SK-N-SH treated with all-trans-retinoic acid at 6 μM for 48 hours (cell line): ENCODE measurements around the gene CHTF18.

Experiments
- ATAC-seq: fragments of 200-7000 bp; cut with Tn5 transposase; 3 replicates; pipeline ENCODE4 v1.9.1; 2020; ENCODE audit warnings: mild to moderate bottlenecking, moderate library complexity
- ARNTL ChIP-seq: fragments of 450-650 bp; formaldehyde crosslinking; IDR thresholded peaks from 2 replicates; pipeline ENCODE4 v1.5.0; 2020; ENCODE audit warnings: low read depth, mild to moderate bottlenecking, moderate library complexity, borderline replicate concordance
- BACH2 ChIP-seq: fragments of 250-450 bp; sonication (Bioruptor Pico); IDR thresholded peaks from 2 replicates; pipeline ENCODE4 v1.9.0; 2021; ENCODE audit warnings: mild to moderate bottlenecking, borderline replicate concordance
- CSDC2 ChIP-seq: fragments of 250-450 bp; sonication (Bioruptor Pico); IDR thresholded peaks from 2 replicates; pipeline ENCODE4 v1.5.0; 2020; ENCODE audit warnings: mild to moderate bottlenecking, moderate library complexity
- GLIS3 ChIP-seq: fragments of 250-450 bp; sonication (Bioruptor Pico); IDR thresholded peaks from 2 replicates; pipeline ENCODE4 v1.5.0; 2020; ENCODE audit warnings: mild to moderate bottlenecking, moderate library complexity
- ISL1 ChIP-seq: fragments of 250-450 bp; sonication (Bioruptor Pico); IDR thresholded peaks from 2 replicates; pipeline ENCODE4 v2.1.2; 2022; ENCODE audit warnings: mild to moderate bottlenecking, moderate library complexity
- OSR1 ChIP-seq: fragments of 250-450 bp; sonication (Bioruptor Pico); IDR thresholded peaks from 2 replicates; pipeline ENCODE4 v1.8.0; 2022; ENCODE audit warnings: moderate library complexity, mild to moderate bottlenecking, inconsistent platforms
- RARB ChIP-seq: fragments of 250-450 bp; sonication (Bioruptor Pico); IDR thresholded peaks from 2 replicates; pipeline ENCODE4 v1.8.0; 2021; ENCODE audit warnings: mild to moderate bottlenecking, moderate library complexity
- TCF4 ChIP-seq: fragments of 250-450 bp; sonication (Bioruptor Pico); IDR thresholded peaks from 2 replicates; pipeline ENCODE4 v1.8.0; 2021; ENCODE audit warnings: mild to moderate bottlenecking, moderate library complexity, borderline replicate concordance
- TOX ChIP-seq: fragments of 250-450 bp; sonication (Bioruptor Pico); IDR thresholded peaks from 2 replicates; pipeline ENCODE4 v1.8.0; 2021; ENCODE audit warnings: mild to moderate bottlenecking, moderate library complexity, borderline replicate concordance
- ZFP30 ChIP-seq: fragments of 450-650 bp; formaldehyde crosslinking; IDR thresholded peaks from 2 replicates; pipeline ENCODE4 v1.5.0; 2022; ENCODE audit warnings: mild to moderate bottlenecking, moderate library complexity
- ZNF565 ChIP-seq: fragments of 450-650 bp; formaldehyde crosslinking; conservative IDR thresholded peaks from 2 replicates; pipeline ENCODE4 v1.5.0; 2020; ENCODE audit warnings: low read depth, mild to moderate bottlenecking, moderate library complexity
- ZNF70 ChIP-seq: fragments of 450-650 bp; formaldehyde crosslinking; IDR thresholded peaks from 2 replicates; pipeline ENCODE4 v1.5.0; 2020; ENCODE audit warnings: mild to moderate bottlenecking, moderate library complexity
- ZNF8 ChIP-seq: fragments of 450-650 bp; formaldehyde crosslinking; IDR thresholded peaks from 2 replicates; pipeline ENCODE4 v1.5.0; 2020; ENCODE audit warnings: mild to moderate bottlenecking, moderate library complexity
- TF ChIP-seq, protein P1 (sequence below): fragments of 250-450 bp; sonication (Bioruptor Pico); IDR thresholded peaks from 2 replicates; pipeline ENCODE4 v1.8.0; 2021; ENCODE audit warnings: low read depth, mild to moderate bottlenecking, moderate library complexity, borderline replicate concordance
- TF ChIP-seq, protein P2 (sequence below): fragments of 250-450 bp; sonication (Bioruptor Pico); IDR thresholded peaks from 2 replicates; pipeline ENCODE4 v1.8.0; 2020; ENCODE audit warnings: mild to moderate bottlenecking, moderate library complexity, borderline replicate concordance
- TF ChIP-seq, protein P3 (sequence below): fragments of 250-450 bp; sonication (Bioruptor Pico); IDR thresholded peaks from 2 replicates; pipeline ENCODE4 v1.5.0; 2020; ENCODE audit warnings: mild to moderate bottlenecking, moderate library complexity
- TF ChIP-seq, protein P4 (sequence below): fragments of 250-450 bp; sonication (Bioruptor Pico); IDR thresholded peaks from 2 replicates; pipeline ENCODE4 v1.5.1; 2020; ENCODE audit warnings: low read depth, mild to moderate bottlenecking, moderate library complexity

The CHTF18 gene

DNA sequence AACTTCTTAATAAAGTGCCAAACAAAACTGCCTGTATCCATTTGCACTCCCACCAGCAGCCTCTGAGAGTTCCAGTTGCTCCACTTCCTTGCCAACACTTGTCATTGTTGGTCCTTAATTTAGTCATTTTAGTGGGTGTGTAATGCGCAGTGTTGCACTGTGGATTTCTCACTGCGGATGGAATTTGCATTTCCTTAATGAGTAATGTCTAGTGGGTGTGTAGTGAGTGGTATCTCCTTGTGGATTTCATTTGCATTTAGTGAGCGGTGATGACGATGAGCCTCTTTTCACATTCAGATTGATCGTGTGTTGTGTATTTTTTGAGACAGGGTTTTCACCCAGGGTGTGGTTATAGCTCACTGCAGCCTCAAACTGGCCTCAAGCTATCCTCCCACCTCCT lies 32.0 kb upstream of the CHTF18 start (continued):
- TF ChIP-seq, protein P1, sequence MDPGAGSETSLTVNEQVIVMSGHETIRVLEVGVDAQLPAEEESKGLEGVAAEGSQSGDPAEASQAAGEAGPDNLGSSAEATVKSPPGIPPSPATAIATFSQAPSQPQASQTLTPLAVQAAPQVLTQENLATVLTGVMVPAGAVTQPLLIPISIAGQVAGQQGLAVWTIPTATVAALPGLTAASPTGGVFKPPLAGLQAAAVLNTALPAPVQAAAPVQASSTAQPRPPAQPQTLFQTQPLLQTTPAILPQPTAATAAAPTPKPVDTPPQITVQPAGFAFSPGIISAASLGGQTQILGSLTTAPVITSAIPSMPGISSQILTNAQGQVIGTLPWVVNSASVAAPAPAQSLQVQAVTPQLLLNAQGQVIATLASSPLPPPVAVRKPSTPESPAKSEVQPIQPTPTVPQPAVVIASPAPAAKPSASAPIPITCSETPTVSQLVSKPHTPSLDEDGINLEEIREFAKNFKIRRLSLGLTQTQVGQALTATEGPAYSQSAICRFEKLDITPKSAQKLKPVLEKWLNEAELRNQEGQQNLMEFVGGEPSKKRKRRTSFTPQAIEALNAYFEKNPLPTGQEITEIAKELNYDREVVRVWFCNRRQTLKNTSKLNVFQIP (CRISPR knock-in tag) = no peak

DNA sequence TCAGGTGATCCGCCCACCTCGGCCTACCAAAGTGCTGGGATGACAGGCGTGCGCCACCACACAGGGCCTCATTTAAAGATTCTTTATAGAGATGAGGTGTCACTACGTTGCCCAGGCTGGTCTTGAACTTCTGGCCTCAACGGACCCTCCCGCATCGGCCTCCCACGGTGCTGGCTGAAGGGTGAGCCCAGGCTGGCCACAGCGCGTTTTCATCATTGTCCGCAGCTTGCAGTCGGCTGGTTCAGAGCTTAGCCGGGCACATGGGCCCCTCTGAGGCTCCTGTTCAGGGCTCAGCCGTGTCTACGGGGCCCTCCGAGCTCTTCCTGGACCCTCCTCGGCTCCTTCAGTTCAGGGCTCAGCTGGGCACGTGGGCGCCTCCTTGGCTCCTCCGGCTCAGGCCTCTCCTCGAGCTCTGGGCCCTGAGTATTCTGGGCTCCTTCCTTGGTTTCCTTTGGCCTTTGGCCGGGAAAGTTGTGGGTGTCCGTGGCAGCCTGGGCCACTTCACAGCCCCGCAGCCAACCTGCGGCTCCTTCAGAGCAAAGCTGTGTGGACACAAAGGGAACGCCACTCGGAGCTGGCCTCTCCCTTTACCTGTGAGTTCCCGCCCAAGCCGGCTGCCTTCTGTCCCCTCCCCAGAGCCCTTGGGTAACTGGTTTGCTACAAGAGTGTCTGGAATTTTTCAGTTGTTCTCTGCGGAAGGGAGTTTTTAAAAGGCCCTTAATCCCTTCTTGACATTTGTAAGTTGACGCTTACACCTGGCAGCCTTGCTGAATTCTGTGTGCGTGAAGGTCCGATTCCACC lies 29.1 kb upstream of the CHTF18 start:
- TF ChIP-seq TOX (CRISPR knock-in tag) (no peak), TCF4 (CRISPR knock-in tag) (no peak), GLIS3 (CRISPR knock-in tag) (no peak), ZNF70 (CRISPR knock-in tag) (no peak), ZNF565 (no peak), BACH2 (no peak)
- TF ChIP-seq, protein P2, sequence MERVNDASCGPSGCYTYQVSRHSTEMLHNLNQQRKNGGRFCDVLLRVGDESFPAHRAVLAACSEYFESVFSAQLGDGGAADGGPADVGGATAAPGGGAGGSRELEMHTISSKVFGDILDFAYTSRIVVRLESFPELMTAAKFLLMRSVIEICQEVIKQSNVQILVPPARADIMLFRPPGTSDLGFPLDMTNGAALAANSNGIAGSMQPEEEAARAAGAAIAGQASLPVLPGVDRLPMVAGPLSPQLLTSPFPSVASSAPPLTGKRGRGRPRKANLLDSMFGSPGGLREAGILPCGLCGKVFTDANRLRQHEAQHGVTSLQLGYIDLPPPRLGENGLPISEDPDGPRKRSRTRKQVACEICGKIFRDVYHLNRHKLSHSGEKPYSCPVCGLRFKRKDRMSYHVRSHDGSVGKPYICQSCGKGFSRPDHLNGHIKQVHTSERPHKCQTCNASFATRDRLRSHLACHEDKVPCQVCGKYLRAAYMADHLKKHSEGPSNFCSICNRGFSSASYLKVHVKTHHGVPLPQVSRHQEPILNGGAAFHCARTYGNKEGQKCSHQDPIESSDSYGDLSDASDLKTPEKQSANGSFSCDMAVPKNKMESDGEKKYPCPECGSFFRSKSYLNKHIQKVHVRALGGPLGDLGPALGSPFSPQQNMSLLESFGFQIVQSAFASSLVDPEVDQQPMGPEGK = no peak
- TF ChIP-seq, protein P3, sequence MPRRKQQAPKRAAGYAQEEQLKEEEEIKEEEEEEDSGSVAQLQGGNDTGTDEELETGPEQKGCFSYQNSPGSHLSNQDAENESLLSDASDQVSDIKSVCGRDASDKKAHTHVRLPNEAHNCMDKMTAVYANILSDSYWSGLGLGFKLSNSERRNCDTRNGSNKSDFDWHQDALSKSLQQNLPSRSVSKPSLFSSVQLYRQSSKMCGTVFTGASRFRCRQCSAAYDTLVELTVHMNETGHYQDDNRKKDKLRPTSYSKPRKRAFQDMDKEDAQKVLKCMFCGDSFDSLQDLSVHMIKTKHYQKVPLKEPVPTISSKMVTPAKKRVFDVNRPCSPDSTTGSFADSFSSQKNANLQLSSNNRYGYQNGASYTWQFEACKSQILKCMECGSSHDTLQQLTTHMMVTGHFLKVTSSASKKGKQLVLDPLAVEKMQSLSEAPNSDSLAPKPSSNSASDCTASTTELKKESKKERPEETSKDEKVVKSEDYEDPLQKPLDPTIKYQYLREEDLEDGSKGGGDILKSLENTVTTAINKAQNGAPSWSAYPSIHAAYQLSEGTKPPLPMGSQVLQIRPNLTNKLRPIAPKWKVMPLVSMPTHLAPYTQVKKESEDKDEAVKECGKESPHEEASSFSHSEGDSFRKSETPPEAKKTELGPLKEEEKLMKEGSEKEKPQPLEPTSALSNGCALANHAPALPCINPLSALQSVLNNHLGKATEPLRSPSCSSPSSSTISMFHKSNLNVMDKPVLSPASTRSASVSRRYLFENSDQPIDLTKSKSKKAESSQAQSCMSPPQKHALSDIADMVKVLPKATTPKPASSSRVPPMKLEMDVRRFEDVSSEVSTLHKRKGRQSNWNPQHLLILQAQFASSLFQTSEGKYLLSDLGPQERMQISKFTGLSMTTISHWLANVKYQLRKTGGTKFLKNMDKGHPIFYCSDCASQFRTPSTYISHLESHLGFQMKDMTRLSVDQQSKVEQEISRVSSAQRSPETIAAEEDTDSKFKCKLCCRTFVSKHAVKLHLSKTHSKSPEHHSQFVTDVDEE (CRISPR knock-in tag) = no peak
- TF ChIP-seq, protein P1 (CRISPR knock-in tag) = no peak
- no peak for ATAC-seq

DNA sequence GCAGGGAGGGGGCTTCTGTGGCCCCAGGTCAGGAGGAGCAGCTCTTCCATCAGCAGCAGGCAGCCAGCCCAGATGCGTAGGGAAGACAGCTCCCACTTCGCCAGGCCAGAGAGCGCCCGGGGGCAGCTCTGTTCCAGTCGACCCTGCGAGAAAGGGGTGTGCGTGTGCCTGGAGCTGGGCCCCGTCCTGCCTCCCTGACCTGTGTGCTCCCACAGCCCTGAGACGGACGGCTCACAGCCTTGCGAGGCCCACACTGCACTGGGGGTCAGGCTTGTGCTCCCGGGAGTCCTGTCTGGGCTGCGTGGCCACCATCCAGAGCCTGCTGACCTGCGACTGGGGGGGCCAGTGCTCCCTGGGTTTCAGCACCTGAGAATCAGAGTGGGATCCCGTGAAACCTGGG lies 28.4 kb upstream of the CHTF18 start:
- no peak for TF ChIP-seq GLIS3 (CRISPR knock-in tag)
- no peak for TF ChIP-seq OSR1 (CRISPR knock-in tag)
- TF ChIP-seq ARNTL (CRISPR knock-in tag) = no peak
- no peak for TF ChIP-seq ZFP30 (CRISPR knock-in tag)
- TF ChIP-seq, protein P4, sequence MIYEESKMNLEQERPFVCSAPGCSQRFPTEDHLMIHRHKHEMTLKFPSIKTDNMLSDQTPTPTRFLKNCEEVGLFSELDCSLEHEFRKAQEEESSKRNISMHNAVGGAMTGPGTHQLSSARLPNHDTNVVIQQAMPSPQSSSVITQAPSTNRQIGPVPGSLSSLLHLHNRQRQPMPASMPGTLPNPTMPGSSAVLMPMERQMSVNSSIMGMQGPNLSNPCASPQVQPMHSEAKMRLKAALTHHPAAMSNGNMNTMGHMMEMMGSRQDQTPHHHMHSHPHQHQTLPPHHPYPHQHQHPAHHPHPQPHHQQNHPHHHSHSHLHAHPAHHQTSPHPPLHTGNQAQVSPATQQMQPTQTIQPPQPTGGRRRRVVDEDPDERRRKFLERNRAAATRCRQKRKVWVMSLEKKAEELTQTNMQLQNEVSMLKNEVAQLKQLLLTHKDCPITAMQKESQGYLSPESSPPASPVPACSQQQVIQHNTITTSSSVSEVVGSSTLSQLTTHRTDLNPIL (CRISPR knock-in tag) = no peak
- TF ChIP-seq CSDC2 (CRISPR knock-in tag) = no peak
- TF ChIP-seq, protein P3 (CRISPR knock-in tag) = no peak
- no peak for TF ChIP-seq ISL1
- TF ChIP-seq BACH2 = no peak
- TF ChIP-seq TCF4 (CRISPR knock-in tag) = no peak
- TF ChIP-seq RARB (CRISPR knock-in tag) = no peak
- TF ChIP-seq ZNF8 (CRISPR knock-in tag) = no peak
- no peak for ATAC-seq
